ENCODE results near the gene SCT. TPM values are rescaled to one million over a fixed set of nuclear protein-coding genes. Genes with fewer than 3 reads are reported as not detected.
"Not testable (repeated sequence)": the region's sequence is repeated elsewhere in the genome, so short reads cannot be mapped to it uniquely, and the experiment has no call there.

Gene SCT
- total RNA-seq, 4 donors from 2014 or later: not detected

GRCh38 chr11:655036-655726 is 28.2 kb upstream of the SCT start:
- Histone ChIP-seq H3K4me1 (no peaks in the 10 kb centered on the region), H3K27me3 (no peaks in the 10 kb centered on the region), H3K4me3 (no peak overlapping the region), H3K36me3 (peaks cover 20 to 79% (median 44%) of the 10 kb centered on the region in 4 donors), H3K9me3 (no peaks in the 10 kb centered on the region), H3K27ac (replicated peaks in 1 of 4) (no peak overlapping the region)
- no peak for DNase-seq (ENCODE audit: extremely low spot score)
- 92% methylated on average over 29 of the region's 30 CpGs for WGBS
- no peak for TF ChIP-seq POLR2AphosphoS5 (IDR thresholded peaks at IDR 0.05)
- TF ChIP-seq CTCF (IDR thresholded peaks at IDR 0.05): no peak
- no peak for TF ChIP-seq POLR2A (IDR thresholded peaks at IDR 0.05; ENCODE audit: low read depth)
- no peak for TF ChIP-seq EP300 (IDR thresholded peaks at IDR 0.05)
- intact Hi-C loops (cut with DNase I): no loop called here

GRCh38 chr11:654444-654843 is 27.5 kb upstream of the SCT start:
- H3K9me3 ChIP-seq; intact Hi-C loops (cut with DNase I); H3K4me1 ChIP-seq; H3K27me3 ChIP-seq; DNase-seq (ENCODE audit: extremely low spot score); H3K4me3 ChIP-seq; H3K27ac ChIP-seq (replicated peaks in 1 of 4): not testable (repeated sequence)
- peaks cover 16 to 75% (median 38%) of the 10 kb centered on the region in 4 donors for H3K36me3 ChIP-seq
- WGBS: 91% methylated on average over 6 of the region's 12 CpGs

GRCh38 chr11:653837-654236 is 26.9 kb upstream of the SCT start:
- WGBS: 88% methylated on average over 15 of the region's 15 CpGs
- Histone ChIP-seq H3K36me3 (peaks cover 12 to 75% (median 33%) of the 10 kb centered on the region in 4 donors), H3K27ac (replicated peaks in 1 of 4) (no peak overlapping the region), H3K4me1 (no peaks in the 10 kb centered on the region), H3K4me3 (no peak overlapping the region), H3K9me3 (no peaks in the 10 kb centered on the region), H3K27me3 (no peaks in the 10 kb centered on the region)
- no peak for DNase-seq (ENCODE audit: extremely low spot score)
- no peak for TF ChIP-seq POLR2AphosphoS5 (IDR thresholded peaks at IDR 0.05)
- TF ChIP-seq POLR2A (IDR thresholded peaks at IDR 0.05; ENCODE audit: low read depth): no peak
- TF ChIP-seq CTCF (IDR thresholded peaks at IDR 0.05): no peak
- TF ChIP-seq EP300 (IDR thresholded peaks at IDR 0.05): no peak
- intact Hi-C loops (cut with DNase I): no loop called here

GRCh38 chr11:653136-653535 is 26.2 kb upstream of the SCT start:
- 89% methylated on average over 14 of the region's 14 CpGs for WGBS
- H3K9me3 ChIP-seq; DNase-seq (ENCODE audit: extremely low spot score); intact Hi-C loops (cut with DNase I); H3K4me3 ChIP-seq; H3K27ac ChIP-seq (replicated peaks in 1 of 4); H3K27me3 ChIP-seq; H3K4me1 ChIP-seq: not testable (repeated sequence)
- H3K36me3 ChIP-seq: peaks cover 12 to 69% (median 26%) of the 10 kb centered on the region in 4 donors

- Histone ChIP-seq H3K9me3 (no peaks in the 10 kb centered on the region), H3K4me3 (no peak overlapping the region), H3K27me3 (no peaks in the 10 kb centered on the region), H3K4me1 (no peaks in the 10 kb centered on the region), H3K36me3 (peaks cover 4 to 69% (median 25%) of the 10 kb centered on the region in 4 donors), H3K27ac (replicated peaks in 1 of 4) (no peak overlapping the region)
- WGBS: 90% methylated on average over 10 of the region's 10 CpGs
- DNase-seq (ENCODE audit: extremely low spot score): no peak
- intact Hi-C loops (cut with DNase I): no loop called here
- TF ChIP-seq EP300 (IDR thresholded peaks at IDR 0.05) (no peak), CTCF (IDR thresholded peaks at IDR 0.05) (no peak), POLR2A (IDR thresholded peaks at IDR 0.05; ENCODE audit: low read depth) (no peak)
These were observed 23.5 kb upstream of the SCT start for GRCh38 chr11:650482-650881.

GRCh38 chr11:647672-648158 is 20.7 kb upstream of the SCT start:
- H3K27me3 ChIP-seq; DNase-seq (ENCODE audit: extremely low spot score); H3K4me1 ChIP-seq; H3K9me3 ChIP-seq; H3K27ac ChIP-seq (replicated peaks in 1 of 4); H3K4me3 ChIP-seq; intact Hi-C loops (cut with DNase I): not testable (repeated sequence)
- peaks cover 4 to 66% (median 33%) of the 10 kb centered on the region in 4 donors for H3K36me3 ChIP-seq
- 90% methylated on average over 9 of the region's 14 CpGs for WGBS

Data from esophagus muscularis mucosa (tissue), 4 donors.